Breast epithelium (tissue), 3 donors: ENCODE results near the gene HPX.

Experiments used
- CTCF ChIP-seq, 3 donors: fragments of 450-650 bp; IDR thresholded peaks; one replicate each; pipeline ENCODE4 v1.5.1; 2016 to 2017; ENCODE audit warnings: antibody characterized with exemption in 3 of 3, mild to moderate bottlenecking in 3 of 3, moderate library complexity in 3 of 3
- POLR2A ChIP-seq: fragments of 450-650 bp; IDR thresholded peaks from one replicate; pipeline ENCODE4 v1.6.1; 2016; ENCODE audit warnings: antibody characterized with exemption, mild to moderate bottlenecking, moderate library complexity
- POLR2AphosphoS5 ChIP-seq, 3 donors: sonication (generic); formaldehyde crosslinking; IDR thresholded peaks; one replicate each; pipeline ENCODE4 v1.6.1; 2017; ENCODE audit warnings: antibody characterized with exemption in 3 of 3

GRCh38 chr11:6410695-6411430 lies 29.9 kb downstream of the HPX start:
- TF ChIP-seq CTCF (IDR thresholded peaks at IDR 0.05) (no peak), POLR2A (no peak), POLR2AphosphoS5 (IDR thresholded peaks at IDR 0.05) (no peak)
